Stimulated activated CD8-positive, alpha-beta memory T cell treated with anti-CD3 and anti-CD28 coated beads, Interleukin-7, amount 100 ng/mL, for 4 hours (primary cell): ENCODE data around the gene ERGIC1.
A peak's percentile ranks its signal among the peaks of the same experiment; 100 is the strongest.
"Not testable (repeated sequence)": the region's sequence is repeated elsewhere in the genome, so short reads cannot be mapped to it uniquely, and the experiment has no call there.

Experiments
- DNase-seq, 2 donors: peaks; one replicate each; pipeline ENCODE4 v3.0.0-alpha.2; 2020; ENCODE audit warnings: low read depth in 2 of 2

Gene ERGIC1

GRCh38 chr5:172881691-172882370 lies 47.8 kb downstream of the ERGIC1 start:
- peak in 1 of 2 donors; percentile 17 for DNase-seq

- no peak for DNase-seq
Measured at GRCh38 chr5:172883066-172883465, 49.0 kb downstream of the ERGIC1 start.

GRCh38 chr5:172885597-172886340 lies 51.7 kb downstream of the ERGIC1 start:
- no peak for DNase-seq

GRCh38 chr5:172886476-172886875 lies 52.4 kb downstream of the ERGIC1 start:
- no peak for DNase-seq

- no peak for DNase-seq
Measured at GRCh38 chr5:172886974-172887501, 53.0 kb downstream of the ERGIC1 start.

GRCh38 chr5:172887692-172888091 lies 53.6 kb downstream of the ERGIC1 start:
- DNase-seq: no peak

- no peak for DNase-seq
Measured at GRCh38 chr5:172890659-172891058, 56.6 kb downstream of the ERGIC1 start.

- DNase-seq: no peak
Measured at GRCh38 chr5:172891716-172892421, 57.8 kb downstream of the ERGIC1 start.

- DNase-seq: no peak
Measured at GRCh38 chr5:172892713-172893112, 58.7 kb downstream of the ERGIC1 start.

- no peak for DNase-seq
Measured at GRCh38 chr5:172894767-172895388, 60.8 kb downstream of the ERGIC1 start.

- no peak for DNase-seq
Measured at GRCh38 chr5:172895549-172895948, 61.5 kb downstream of the ERGIC1 start.

- no peak for DNase-seq
Measured at GRCh38 chr5:172896465-172896864, 62.4 kb downstream of the ERGIC1 start.

GRCh38 chr5:172897067-172897466 lies 63.0 kb downstream of the ERGIC1 start:
- not testable (repeated sequence) for DNase-seq

- DNase-seq: no peak
Measured at GRCh38 chr5:172897481-172898217, 63.6 kb downstream of the ERGIC1 start.

GRCh38 chr5:172898218-172898842 lies 64.3 kb downstream of the ERGIC1 start:
- DNase-seq: no peak

- no peak for DNase-seq
Measured at GRCh38 chr5:172898843-172899369, 64.9 kb downstream of the ERGIC1 start.

- no peak for DNase-seq
Measured at GRCh38 chr5:172899436-172899835, 65.4 kb downstream of the ERGIC1 start.

- DNase-seq: no peak
Measured at GRCh38 chr5:172901012-172901780, 67.1 kb downstream of the ERGIC1 start.

- no peak for DNase-seq
Measured at GRCh38 chr5:172901788-172902496, 67.9 kb downstream of the ERGIC1 start.
